GM20000 (cell line): Measurements from ENCODE around the gene SOS1.

Source experiments
- DNase-seq: peaks from one replicate; pipeline ENCODE4 v3.0.0; 2012; ENCODE audit warnings: low spot score
- CTCF ChIP-seq: IDR thresholded peaks from 2 replicates; pipeline ENCODE4 v1.5.1; 2012; ENCODE audit warnings: mild to moderate bottlenecking, control low read depth; ENCODE audit errors: extremely low read depth, missing control alignments

The SOS1 gene

GRCh38 chr2:39094717-39095363 is 26.0 kb downstream of the SOS1 start:
- TF ChIP-seq CTCF: no peak
- DNase-seq: peak; percentile 55

GRCh38 chr2:39093218-39093898 is 27.5 kb downstream of the SOS1 start:
- no peak for DNase-seq
- no peak for TF ChIP-seq CTCF

- DNase-seq: no peak
- no peak for TF ChIP-seq CTCF
Measured at GRCh38 chr2:39091543-39091942, 29.3 kb downstream of the SOS1 start.

GRCh38 chr2:39091063-39091462 is 29.8 kb downstream of the SOS1 start:
- no peak for TF ChIP-seq CTCF
- no peak for DNase-seq

GRCh38 chr2:39080152-39080551 is 40.7 kb downstream of the SOS1 start:
- no peak for DNase-seq
- TF ChIP-seq CTCF: no peak

GRCh38 chr2:39069890-39070465 is 50.9 kb downstream of the SOS1 start:
- DNase-seq: no peak
- no peak for TF ChIP-seq CTCF

GRCh38 chr2:39069136-39069515 is 51.7 kb downstream of the SOS1 start:
- no peak for TF ChIP-seq CTCF

More at GRCh38 chr2:39069136-39069515, 51.7 kb downstream of the SOS1 start:
- no peak for DNase-seq
